ENCODE measurements around the gene KDM4B.
A peak's percentile ranks its signal among the peaks of the same experiment; 100 is the strongest.

Gene KDM4B

DNA sequence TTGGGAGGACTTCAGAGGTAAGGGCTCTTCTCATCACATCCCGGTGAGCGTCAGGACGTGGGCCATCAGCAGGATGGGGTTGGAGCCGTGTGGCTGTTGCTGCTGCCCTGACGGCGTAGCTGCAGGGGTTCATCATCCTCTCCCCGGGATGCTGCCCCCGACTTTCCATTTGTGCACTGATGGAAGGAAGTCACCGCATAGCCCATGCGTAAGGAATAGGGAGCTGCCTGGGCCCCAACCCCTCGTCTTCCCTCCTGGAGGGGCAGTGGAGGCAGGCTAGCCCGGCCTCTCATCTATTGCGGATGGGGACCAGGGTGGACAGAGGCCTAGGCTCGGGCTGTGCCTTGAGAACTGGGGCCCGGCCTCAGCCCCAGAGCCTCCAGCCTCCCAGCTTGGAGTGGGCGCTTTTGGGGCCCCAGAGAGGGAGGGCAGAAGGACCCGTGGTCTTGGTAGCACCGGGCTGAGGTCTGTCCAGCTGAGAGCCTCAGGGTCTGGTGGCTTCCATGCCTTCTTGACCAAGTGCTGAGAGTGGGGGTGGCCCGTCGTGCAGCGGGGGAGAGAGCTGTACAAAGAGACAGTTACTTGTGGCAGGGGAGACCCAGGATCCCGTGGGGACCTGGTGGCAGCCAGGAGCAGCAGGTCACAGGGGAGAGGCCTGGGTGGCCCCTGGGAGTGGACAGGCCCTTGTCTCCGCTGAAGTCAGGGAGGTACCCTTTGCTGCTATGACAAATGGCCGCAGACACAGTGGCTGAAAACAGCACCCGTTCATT, 44.0 kb downstream of the KDM4B start:
- DNase-seq (ENCODE audit: low read depth in 2 of 3, low spot score in 2 of 3) = no peak

DNA sequence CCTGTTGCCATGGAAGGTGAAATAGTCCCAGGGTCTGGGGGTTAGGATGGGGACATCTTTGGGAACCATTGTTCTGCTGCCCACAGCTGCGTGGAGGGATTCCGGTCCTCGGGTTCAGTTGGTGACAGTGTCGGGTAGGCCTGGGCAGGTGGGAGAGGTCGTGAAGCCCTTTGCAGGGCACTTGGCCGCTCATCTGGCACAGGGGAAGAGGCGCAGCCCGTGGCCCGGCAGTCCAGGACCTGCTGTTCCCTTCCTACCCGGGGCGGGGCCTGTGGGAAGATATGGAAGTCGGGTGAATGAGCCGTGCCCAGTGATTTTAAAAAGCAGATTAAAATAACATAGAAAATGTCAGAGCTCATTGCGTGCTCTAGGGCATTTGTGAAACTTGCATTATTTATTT, 44.8 kb downstream of the KDM4B start:
- DNase-seq (ENCODE audit: low read depth in 2 of 3, low spot score in 2 of 3) = no peak

GRCh38 chr19:5014941-5015340, 46.0 kb downstream of the KDM4B start:
- DNase-seq (ENCODE audit: low read depth in 2 of 3, low spot score in 2 of 3) = no peak

GRCh38 chr19:5016268-5016667, 47.4 kb downstream of the KDM4B start:
- DNase-seq (ENCODE audit: low read depth in 2 of 3, low spot score in 2 of 3) = no peak

DNA sequence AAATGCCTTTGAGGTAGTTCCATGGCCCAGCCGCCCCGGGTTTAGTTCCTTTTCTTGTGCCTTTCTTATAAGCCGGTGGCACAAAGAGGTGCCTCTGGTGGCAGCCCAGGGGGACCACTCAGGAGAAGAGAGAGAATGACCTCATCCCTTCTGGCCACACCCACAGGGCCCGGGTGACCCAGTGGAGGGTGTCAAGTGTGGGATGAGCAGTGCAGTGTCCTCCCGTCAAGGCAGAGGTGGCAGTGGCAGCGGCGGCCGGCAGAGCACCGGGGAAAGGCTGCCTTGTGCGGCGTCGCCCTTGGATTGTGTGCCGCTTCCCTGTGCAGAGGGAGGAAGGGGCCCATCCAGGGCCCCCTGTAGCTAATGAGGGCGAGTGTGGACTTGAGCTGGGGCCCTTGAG, 47.9 kb downstream of the KDM4B start:
- no peak for DNase-seq (ENCODE audit: low read depth in 2 of 3, low spot score in 2 of 3)

DNA sequence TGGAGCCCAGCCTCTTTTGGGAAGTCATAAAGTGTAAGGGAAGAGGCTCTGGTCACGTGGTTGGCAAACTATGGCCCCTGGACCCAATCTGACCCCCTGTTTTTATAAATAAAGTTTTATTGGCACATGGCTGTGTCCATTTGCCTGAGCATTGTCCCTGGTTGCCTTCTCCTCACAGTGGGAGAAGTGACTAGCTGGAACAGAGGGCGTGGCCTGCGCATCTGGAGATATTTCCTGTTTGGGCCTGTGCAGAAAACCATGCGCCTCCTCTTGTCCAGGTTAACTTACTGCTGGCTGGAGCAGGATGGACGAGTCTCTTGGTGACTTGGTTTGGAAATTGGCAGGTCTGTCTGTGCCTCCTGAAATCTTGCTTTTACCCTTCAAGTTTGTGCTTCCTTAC, 48.3 kb downstream of the KDM4B start:
- no peak for DNase-seq (ENCODE audit: low read depth in 2 of 3, low spot score in 2 of 3)

DNA sequence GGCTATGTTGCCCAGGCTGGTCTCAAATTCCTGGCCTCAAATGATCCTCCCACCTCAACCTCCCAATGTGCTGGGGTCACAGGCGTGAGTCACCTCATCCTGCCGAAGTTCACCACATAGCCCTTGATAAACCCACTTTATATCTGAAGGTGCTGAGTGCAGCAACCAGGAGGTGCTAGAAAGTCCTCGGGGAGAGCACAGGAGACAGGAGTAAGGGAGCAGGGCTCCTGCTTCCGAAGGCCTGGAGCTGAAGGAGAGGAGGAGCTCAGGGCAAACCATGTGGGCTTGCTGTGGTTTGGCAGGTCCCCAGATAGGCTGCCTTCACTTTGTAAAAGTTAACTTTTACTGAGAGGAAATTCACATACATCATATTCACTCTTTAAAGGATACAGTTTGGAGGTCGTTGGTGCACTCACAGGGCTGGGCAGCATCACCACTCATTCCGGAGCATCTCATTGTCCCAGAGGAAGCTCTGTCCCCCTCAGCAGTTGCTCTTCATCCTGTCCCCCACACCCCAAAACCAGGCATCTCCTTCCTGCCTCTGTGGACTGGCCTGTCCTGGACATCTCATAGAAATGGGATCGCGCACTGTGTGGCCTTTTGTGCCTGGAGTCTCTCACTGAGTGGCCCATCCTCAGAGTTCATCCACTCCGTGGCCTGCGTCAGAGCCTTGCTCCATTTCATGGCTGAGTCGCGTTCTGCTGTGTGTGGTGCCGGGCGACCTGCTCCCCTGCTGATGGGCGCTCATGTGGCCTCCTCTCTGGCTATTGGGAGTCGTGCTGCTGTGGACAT, 49.5 kb downstream of the KDM4B start:
- no peak for DNase-seq (ENCODE audit: low read depth in 2 of 3, low spot score in 2 of 3)

DNA sequence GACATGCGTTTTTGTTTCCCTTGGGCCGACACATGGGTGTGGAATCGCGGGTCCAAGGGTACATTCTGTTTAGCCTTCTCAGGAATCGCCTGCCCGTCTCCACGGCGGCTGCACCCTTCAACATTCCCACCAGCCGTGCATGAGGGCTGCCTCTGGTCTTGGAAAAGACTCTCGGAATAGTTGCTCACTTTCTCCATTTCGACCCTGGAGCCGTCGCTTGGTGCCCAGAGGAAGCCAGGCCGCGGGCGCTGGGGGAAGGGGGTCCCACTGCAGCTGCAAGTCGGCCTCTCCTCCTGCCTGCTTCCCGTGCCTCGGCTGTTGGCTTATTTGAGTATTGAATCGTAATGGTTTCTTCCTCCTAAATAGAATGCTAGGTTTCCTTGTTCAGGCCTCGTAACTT, 51.5 kb downstream of the KDM4B start:
- no peak for DNase-seq (ENCODE audit: low read depth in 2 of 3, low spot score in 2 of 3)

DNA sequence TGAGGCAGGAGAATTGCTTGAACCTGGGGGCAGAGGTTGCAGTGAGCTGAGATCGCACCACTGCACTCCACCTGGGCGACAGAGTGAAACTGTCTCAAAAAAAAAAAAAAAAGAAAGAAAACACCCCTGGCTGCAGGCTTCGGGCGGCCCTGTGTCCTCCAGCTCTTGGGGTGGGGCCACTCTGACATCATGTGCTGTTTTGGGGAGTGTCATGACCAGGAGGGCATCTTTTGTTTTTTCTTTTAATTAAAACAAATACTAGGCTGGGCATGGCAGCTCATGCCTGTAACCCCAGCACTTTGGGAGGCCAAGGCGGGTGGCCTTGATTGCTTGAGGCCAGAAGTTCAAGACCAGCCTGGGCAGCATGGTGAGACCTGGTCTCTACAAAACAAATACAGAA, 52.1 kb downstream of the KDM4B start:
- DNase-seq (ENCODE audit: low read depth in 2 of 3, low spot score in 2 of 3) = no peak

- DNase-seq (ENCODE audit: low read depth in 2 of 3, low spot score in 2 of 3) = no peak
These were observed 53.4 kb downstream of the KDM4B start for GRCh38 chr19:5022066-5022860.

DNA sequence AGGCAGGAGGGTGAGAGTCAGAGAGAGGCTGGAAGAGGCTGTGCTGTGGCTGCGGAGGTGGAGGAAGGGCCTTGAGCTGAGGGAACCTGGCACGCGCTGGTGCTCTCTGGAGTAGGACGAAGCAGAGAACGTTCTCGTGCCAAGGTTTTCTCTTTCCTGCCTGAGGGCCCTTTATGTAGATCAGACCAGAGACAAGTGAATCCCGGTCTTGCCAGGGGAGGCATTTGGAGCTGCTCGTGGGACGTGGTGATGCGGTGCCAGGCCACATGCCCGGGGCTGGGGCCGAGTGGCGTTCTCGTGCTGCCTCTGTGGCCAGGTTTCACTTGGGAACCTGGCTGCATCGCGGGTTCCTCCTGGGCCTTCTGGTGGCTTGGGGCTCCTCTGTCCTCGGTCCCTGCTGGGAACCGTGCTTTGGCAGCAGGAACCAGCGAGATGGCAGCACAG, 54.2 kb downstream of the KDM4B start:
- DNase-seq (ENCODE audit: low read depth in 2 of 3, low spot score in 2 of 3) = no peak

DNA sequence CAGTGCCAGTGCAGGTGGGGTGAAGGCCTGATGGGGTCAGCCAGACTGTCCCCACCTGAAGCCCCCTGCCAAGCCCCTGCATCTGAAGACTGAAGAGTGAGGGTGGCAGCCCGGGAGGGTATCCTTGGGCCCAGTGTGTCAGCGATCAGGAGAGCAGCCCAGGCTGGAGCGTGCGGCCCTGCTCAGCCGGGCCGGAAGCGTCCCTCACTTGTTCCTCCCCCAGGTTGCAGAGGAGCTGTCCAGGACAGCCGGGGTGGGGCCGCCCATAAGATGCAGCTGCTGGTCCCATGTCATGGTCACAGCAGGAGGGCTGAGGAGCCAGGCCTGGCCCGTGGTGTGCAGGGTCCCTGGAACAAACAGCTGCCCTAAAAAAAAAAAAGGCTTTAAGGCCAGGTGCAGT, 55.4 kb downstream of the KDM4B start:
- no peak for DNase-seq (ENCODE audit: low read depth in 2 of 3, low spot score in 2 of 3)

DNA sequence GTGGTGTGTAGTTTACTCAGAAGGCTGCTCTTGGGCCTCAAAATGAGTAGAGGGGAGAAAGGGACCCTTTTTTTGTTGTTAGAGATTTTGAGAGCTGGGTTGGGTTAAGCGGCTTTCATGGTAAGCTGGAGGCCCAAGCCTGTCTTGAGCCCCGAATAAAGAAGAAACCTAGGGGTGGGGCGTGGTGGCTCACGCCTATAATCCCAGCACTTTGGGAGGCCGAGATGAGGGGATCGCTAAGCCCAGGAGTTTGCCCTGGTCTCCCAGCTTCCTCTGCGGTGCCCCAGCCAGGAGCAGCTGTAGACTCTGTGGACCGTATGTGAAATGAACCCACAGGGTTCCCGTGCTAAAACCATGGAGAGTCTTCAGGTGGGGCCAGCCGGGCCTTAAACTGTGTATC, 56.1 kb downstream of the KDM4B start:
- DNase-seq (ENCODE audit: low read depth in 2 of 3, low spot score in 2 of 3) = no peak

DNA sequence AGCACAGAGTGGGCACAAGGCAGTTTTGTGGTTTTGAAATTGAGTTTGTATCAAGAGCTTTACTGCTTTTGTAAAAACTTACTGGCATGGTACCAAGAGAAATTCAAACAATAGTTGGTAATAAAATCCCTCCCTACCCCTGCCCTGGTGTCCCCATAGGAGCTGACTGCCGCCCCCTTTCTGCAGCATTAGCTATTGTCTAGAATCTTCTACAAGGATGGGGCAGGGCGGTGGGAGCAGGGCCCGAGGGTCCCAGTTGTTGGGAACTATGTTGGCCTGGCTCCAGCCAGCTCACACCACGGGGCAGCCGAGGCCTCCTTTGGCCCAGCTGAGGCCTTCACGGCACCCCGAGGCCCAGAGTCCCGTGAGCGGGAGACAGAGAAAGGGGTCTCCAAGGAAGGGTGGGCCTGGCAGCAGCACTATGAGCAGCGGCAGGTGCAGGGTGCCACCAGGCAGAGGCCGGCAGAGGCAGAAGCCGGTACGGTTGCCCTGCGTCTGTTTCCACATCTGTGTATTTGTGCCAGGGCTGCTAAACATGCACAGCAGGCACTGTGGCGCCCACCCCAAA, 57.9 kb downstream of the KDM4B start:
- DNase-seq (ENCODE audit: low read depth in 2 of 3, low spot score in 2 of 3) = no peak

DNA sequence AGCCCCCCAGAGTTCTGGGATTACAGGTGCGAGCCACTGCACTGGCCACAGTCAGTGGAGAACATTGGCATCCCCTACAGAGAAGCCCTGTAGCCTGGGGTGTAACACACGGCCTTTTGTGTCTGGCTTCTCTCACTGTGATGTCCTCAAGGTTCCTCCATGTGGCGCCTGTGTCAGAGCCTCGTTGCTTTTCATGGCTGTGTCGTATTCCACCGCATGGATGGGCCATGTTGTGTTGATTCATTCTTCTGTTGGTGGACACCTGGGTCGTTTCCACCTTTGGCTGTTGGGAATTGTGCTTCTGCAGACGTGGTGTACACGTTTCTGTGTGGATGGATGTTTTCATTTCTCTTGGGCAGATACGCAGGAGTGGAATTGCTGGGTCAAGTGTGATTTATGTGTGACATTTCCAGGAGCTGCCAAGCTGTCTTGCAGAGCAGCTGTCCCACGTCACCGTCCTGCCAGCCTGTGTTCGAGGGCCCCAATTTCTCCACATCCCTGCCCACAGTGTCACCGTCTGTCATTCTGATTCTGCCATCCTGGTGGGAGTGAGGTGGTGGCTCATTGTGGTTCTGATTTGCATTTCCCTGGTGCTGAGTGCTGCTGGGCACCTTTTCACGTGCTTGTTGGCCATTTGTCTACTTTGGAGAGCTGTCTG, 59.4 kb downstream of the KDM4B start:
- no peak for DNase-seq (ENCODE audit: low read depth in 2 of 3, low spot score in 2 of 3)

DNA sequence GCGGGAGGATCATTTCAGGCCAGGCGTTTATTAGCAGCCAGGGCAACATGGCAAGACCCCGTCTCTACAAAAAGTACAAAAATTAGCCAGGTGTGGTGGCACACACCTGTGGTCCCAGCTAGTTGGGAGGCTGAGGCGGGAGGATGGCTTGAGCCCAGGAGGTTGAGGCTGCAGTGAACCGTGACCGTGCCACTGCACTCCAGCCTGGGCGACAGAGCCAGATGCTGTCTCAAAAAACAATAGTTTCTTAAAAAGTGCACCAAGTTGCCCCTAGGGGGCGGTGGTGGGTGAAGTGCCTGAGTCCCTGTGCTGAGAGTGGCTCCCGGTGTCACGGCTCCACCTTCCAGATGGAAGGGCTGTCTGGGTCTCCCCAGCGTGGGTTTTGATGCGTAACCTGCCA, 60.7 kb downstream of the KDM4B start:
- DNase-seq (ENCODE audit: low read depth in 2 of 3, low spot score in 2 of 3) = peak; percentile 33 to 45 (median 38)

GRCh38 chr19:5030136-5030820, 61.4 kb downstream of the KDM4B start:
- DNase-seq (ENCODE audit: low read depth in 2 of 3, low spot score in 2 of 3) = no peak

DNA sequence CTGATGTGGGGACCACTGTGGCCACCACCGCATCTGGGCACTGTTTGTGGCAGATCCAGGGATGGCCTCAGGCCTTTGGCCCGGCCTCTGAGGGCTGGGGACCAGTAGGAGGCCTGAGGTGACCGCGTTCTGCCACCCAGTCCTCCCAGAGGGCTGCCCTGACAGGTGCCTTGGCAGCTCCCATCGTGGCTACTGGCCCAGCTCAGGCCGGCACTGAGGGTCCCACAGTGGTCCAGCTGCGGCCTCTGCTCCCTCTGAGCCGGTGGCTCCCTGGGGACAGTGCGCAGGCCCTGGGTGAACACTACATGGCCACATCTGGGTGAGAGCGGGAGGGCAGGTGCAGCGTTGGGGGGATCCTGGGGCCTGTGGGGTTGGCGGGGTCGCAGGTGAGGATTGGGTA, 61.9 kb downstream of the KDM4B start:
- no peak for DNase-seq (ENCODE audit: low read depth in 2 of 3, low spot score in 2 of 3)

DNA sequence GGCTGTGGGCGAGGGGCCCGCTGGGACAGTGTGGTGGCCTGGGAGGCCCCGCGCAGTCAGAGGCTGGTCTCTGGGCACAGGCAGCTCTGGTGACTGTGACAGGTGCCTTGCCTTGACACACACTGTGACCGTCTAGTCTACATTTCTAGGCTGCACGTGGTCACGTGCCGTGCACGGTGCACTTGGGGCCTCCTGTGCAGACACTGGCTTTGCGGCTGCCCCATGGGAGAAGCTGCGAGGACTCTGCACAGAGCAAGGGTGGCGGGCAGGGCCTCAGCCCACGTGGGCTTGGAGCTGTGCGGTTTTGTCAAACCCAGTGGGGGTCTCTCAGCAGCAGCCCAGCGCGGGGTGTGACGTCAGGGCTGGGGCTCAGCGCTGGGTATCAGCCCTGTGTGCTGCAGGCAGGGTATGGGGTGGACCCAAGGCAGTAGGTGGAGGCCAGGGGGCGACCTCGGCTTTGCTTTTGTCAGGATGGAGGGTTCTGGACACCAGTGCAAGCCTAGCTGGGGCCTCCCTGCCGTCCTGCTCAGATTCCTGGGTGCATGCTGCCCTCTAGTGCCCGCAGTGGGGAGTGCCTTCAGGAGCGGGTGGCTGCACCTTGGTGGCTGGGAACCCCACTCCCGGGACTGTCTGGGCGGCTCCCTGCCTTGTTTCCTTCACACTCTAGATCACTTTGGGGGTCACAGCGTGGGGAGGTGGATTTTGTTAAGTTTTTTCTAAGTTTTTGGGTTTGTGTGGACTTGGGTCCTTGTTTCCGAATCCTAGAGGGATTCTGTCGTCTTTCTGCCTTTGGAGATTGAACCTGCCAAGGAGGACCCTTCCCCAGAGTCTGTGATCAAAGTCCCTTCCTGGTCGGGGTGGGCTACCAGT, 62.6 kb downstream of the KDM4B start:
- DNase-seq (ENCODE audit: low read depth in 2 of 3, low spot score in 2 of 3) = peak; percentile 48 to 83 (median 78)
